ENCODE measurements around the gene NFAM1.

Gene NFAM1

DNA sequence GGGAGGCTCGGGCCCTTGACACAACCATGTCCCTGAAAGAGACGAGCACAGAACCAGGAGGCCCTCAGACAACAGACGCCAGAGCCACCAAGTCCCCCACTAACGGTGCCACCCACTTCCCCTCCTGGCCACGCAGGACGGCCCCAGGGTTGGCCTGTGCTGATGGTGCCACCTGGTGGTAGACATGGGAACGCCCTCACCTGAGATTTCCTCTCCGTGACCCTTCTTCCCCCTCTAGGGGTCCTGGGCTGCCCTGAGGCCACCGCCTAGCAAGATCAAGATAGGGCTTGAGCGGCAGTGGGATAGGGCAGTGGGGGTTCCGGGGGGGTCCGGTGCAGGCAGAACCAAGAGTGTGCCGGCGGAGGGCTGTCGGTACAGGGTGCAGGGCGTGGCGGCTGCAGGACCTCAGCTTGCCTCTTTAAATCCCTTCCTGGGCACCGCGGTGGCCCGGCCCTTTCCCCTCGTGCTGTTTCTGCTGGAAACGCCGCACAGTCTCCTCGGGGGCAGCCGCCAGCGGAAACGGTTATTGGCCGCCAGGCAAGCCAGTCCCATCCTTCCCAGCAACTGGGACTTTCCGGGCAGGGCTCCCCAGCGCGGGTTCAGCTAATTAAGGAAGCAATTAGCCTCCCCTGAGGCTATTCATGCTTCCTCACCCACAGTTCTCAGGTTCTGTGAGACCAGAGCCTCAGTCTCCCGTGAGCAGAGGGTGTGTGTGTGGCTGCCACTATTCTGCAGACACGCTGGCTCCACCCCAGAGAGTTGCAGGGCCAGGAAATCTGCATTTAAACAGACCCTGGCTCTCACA is 5.5 kb upstream of the NFAM1 start (continued):
- peak; percentile 99 for TF ChIP-seq CTCF (tag by site-specific recombination; IDR thresholded peaks at IDR 0.05)
- TF ChIP-seq ZNF335 (tag by site-specific recombination; conservative IDR thresholded peaks at IDR 0.05): peak; percentile 96
- TF ChIP-seq ZNF664 (tag by site-specific recombination; IDR thresholded peaks at IDR 0.05): no peak
- TF ChIP-seq ZNF280C (tag by site-specific recombination; IDR thresholded peaks at IDR 0.05): no peak
- peak; percentile 52; the same call in 1 of the 2 replicates for TF ChIP-seq ZBTB20 (tag by site-specific recombination; IDR thresholded peaks at IDR 0.05)
- no peak for TF ChIP-seq ATF2 (tag by site-specific recombination; IDR thresholded peaks at IDR 0.05; ENCODE audit: low read depth)
- TF ChIP-seq ZNF585B (tag by site-specific recombination; IDR thresholded peaks at IDR 0.05): no peak
- TF ChIP-seq GLIS1 (tag by site-specific recombination; IDR thresholded peaks at IDR 0.05): peak; percentile 92
- peak; percentile 71; the same call in 1 of the 2 replicates for TF ChIP-seq ZNF223 (tag by site-specific recombination; IDR thresholded peaks at IDR 0.05)
- TF ChIP-seq ZNF391 (tag by site-specific recombination; IDR thresholded peaks at IDR 0.05; ENCODE audit: borderline replicate concordance, low read depth): peak; percentile 33; the same call in 1 of the 2 replicates
- TF ChIP-seq ZNF561 (tag by site-specific recombination; IDR thresholded peaks at IDR 0.05; ENCODE audit: borderline replicate concordance): 0 out of 2 replicates have a peak, but pooled peaks have one; percentile 36
- TF ChIP-seq SP7 (tag by site-specific recombination; IDR thresholded peaks at IDR 0.05): peak; percentile 52; the same call in 1 of the 2 replicates
- peak; percentile 38; the same call in 1 of the 2 replicates for TF ChIP-seq ZNF394 (tag by site-specific recombination; IDR thresholded peaks at IDR 0.05; ENCODE audit: borderline replicate concordance)
- no peak for TF ChIP-seq ZNF555 (tag by site-specific recombination; conservative IDR thresholded peaks at IDR 0.05)
- TF ChIP-seq ZBTB17 (tag by site-specific recombination; IDR thresholded peaks at IDR 0.05): peak; percentile 57
- TF ChIP-seq ZBTB21 (tag by site-specific recombination; IDR thresholded peaks at IDR 0.05): no peak
- TF ChIP-seq SP2 (tag by site-specific recombination; IDR thresholded peaks at IDR 0.05): peak; percentile 75
- TF ChIP-seq ZNF148 (tag by site-specific recombination; IDR thresholded peaks at IDR 0.05; ENCODE audit: borderline replicate concordance): no peak
- peak; percentile 69; the same call in 1 of the 2 replicates for TF ChIP-seq HIC1 (tag by site-specific recombination; IDR thresholded peaks at IDR 0.05)
- TF ChIP-seq ZEB2 (tag by site-specific recombination; IDR thresholded peaks at IDR 0.05): peak; percentile 85
- TF ChIP-seq HOXC10 (CRISPR knock-in tag; IDR thresholded peaks at IDR 0.05): no peak
- TF ChIP-seq ZSCAN30 (tag by site-specific recombination; IDR thresholded peaks at IDR 0.05): 0 out of 2 replicates have a peak, but pooled peaks have one; percentile 60
- no peak for TF ChIP-seq ZNF513 (tag by site-specific recombination; IDR thresholded peaks at IDR 0.05)
- peak; percentile 90 for TF ChIP-seq ZNF2 (tag by site-specific recombination; IDR thresholded peaks at IDR 0.05)
- peak; percentile 76 for TF ChIP-seq ZBTB48 (tag by site-specific recombination; IDR thresholded peaks at IDR 0.05)
- TF ChIP-seq KLF16 (tag by site-specific recombination; IDR thresholded peaks at IDR 0.05): peak; percentile 61; the same call in 1 of the 2 replicates
- TF ChIP-seq BCL11A (tag by site-specific recombination; IDR thresholded peaks at IDR 0.05; ENCODE audit: low read depth): no peak
- TF ChIP-seq KLF1 (tag by site-specific recombination; IDR thresholded peaks at IDR 0.05): peak; percentile 62

All from HEK293 (cell line).